Upper lobe of left lung (tissue), 4 donors: ENCODE data around the gene NPPB.
"Not testable (repeated sequence)": the region's sequence is repeated elsewhere in the genome, so short reads cannot be mapped to it uniquely, and the experiment has no call there.

ENCODE experiments used
- POLR2A ChIP-seq, 4 donors: fragments of 450-650 bp; IDR thresholded peaks; one replicate each; pipeline ENCODE4 v1.5.1; 2016 to 2017; ENCODE audit warnings: antibody characterized with exemption in 4 of 4, mild to moderate bottlenecking in 2 of 4
- TF ChIP-seq, protein P1 (sequence below), 6 experiments: fragments of 450-650 bp in 4 of 6; fragments of 200-600 bp in 2 of 6; sonication (generic) in 2 of 6; IDR thresholded peaks; one replicate each; pipeline ENCODE4 v1.5.1; 2016 to 2019; ENCODE audit warnings: antibody characterized with exemption in 6 of 6

DNA sequence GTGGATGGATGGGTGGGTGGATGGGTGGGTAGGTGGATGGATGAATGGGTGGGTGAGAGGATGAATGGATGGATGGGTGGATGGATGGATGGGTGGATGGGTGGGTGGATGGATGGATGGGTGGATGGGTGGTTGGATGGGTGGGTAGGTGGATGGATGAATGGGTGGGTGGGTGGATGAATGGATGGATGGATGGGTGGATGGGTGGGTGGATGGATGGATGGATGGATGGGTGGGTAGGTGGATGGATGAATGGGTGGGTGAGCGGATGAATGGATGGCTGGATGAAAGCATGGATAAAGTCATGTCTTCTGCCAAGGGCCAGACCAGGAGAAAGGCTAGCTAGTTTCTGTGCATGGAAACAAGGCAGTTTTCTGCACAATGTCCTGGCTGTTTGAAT is 35.8 kb upstream of the NPPB start:
- TF ChIP-seq, protein P1, sequence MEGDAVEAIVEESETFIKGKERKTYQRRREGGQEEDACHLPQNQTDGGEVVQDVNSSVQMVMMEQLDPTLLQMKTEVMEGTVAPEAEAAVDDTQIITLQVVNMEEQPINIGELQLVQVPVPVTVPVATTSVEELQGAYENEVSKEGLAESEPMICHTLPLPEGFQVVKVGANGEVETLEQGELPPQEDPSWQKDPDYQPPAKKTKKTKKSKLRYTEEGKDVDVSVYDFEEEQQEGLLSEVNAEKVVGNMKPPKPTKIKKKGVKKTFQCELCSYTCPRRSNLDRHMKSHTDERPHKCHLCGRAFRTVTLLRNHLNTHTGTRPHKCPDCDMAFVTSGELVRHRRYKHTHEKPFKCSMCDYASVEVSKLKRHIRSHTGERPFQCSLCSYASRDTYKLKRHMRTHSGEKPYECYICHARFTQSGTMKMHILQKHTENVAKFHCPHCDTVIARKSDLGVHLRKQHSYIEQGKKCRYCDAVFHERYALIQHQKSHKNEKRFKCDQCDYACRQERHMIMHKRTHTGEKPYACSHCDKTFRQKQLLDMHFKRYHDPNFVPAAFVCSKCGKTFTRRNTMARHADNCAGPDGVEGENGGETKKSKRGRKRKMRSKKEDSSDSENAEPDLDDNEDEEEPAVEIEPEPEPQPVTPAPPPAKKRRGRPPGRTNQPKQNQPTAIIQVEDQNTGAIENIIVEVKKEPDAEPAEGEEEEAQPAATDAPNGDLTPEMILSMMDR (IDR thresholded peaks at IDR 0.05) = not testable (repeated sequence)
- not testable (repeated sequence) for TF ChIP-seq POLR2A (IDR thresholded peaks at IDR 0.05)
